HG03280 (cell line): ENCODE data around the gene HIPK4.
"Not testable (repeated sequence)": the region's sequence is repeated elsewhere in the genome, so short reads cannot be mapped to it uniquely, and the experiment has no call there.

Experiments used
- ATAC-seq: cut with Tn5 transposase; IDR thresholded peaks from one replicate; pipeline ENCODE4 v1.9.1; 2021; ENCODE audit warnings: mild to moderate bottlenecking, moderate library complexity; ENCODE audit not compliant: unreplicated experiment

Gene HIPK4

GRCh38 chr19:40394816-40395210, 4.8 kb upstream of the HIPK4 start:
- no peak for ATAC-seq

DNA sequence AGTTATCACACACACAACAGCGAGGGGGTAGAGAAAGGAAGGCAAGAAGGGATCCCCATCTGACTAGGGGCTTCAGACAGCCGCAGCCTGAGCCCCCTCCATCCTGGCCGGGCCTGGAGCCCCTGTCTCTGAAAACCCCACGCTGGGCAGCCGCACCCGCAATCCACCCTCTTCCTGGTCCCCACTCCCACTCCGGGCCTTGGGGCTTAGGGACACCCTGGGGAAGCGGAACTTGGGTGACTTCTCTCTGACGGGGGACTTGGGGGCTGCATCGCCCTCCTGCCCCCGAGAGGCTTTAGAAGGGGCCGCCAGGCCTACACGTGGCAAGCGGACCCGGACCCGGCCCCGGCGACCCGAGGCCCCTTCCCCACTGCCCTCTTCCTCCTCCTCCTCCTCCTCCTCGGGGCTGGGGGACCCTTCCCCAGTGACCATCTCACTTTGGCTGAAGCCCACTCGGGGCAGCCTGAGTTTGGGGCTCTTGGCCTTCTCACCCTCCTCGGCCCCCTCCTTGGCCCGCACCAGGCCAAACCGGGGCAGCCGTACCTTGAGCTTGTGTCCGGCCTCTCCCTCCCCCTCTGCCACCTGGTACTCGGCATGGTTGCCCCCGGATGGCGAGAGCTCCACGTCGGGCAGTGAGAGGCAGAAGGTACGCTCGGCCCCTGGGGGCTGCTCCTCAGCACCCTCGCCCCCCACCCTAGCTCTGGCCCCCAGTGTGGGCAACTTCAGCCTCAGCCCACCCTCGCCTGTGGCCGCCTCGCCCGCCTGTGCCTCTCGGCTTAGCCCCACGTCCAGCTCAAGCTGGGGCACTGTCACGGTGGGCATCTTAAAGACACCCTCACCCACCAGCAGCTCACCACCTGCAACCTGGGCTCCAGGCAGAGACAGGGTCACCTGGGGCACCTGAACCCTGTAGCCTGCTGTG, 4.2 kb upstream of the HIPK4 start:
- no peak for ATAC-seq

DNA sequence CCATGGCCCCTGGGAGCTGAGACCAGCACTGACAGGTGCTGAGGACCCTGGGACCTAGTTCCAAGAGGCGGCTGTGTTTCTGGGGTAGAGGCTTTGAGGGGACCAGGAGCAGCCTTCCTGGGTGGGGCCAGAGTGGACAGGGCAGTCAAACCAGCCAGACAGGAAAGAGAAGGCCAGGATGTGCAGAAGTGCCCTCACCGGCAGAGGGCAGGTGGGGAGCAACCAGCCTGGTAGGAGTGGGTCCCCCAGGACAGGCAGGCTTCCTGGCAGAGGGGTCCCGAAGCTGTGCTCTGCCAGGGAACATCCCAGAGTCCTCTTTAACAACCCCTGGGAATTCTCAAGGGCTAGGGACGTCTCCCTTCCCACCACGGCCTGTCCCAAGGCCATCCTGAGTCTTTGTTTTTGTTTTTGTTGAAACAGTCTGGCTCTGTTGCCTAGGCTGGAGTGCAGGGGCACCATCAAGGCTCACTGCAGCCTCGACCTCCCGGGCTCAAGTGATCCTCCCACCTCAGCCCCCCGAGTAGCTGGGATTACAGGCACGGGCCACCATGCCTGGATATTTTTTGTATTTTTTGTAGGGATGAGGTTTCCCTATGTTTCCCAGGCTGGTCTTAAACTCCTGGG, 3.0 kb upstream of the HIPK4 start:
- no peak for ATAC-seq

GRCh38 chr19:40392123-40392522, 2.1 kb upstream of the HIPK4 start:
- no peak for ATAC-seq

- ATAC-seq, result no peak
Measured at GRCh38 chr19:40389404-40390083, 437 bp downstream of the HIPK4 start.

- ATAC-seq, result no peak
Measured at GRCh38 chr19:40388481-40388880, 1.5 kb downstream of the HIPK4 start.

DNA sequence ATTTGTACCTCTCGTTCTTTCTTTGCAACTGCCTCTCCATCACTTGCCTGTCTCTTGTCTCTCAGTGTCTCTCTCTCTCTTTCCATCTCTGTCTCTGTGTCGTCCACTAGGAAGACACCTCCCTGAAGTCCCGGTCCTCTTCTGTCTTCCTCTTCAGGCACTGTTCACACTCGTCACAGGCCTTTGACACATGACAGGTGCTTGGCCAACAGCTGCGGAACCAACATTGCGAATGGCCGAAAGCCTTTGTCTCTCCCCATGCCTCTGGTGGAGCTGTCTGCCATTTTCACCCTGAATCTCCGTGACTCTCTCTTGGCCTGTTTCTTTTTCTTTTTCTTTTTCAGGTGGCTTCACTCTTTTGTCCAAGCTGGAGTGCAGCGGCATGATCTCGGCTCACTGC, 2.8 kb downstream of the HIPK4 start:
- ATAC-seq, result no peak

- no peak for ATAC-seq
Measured at GRCh38 chr19:40383668-40384248, 6.2 kb downstream of the HIPK4 start.

DNA sequence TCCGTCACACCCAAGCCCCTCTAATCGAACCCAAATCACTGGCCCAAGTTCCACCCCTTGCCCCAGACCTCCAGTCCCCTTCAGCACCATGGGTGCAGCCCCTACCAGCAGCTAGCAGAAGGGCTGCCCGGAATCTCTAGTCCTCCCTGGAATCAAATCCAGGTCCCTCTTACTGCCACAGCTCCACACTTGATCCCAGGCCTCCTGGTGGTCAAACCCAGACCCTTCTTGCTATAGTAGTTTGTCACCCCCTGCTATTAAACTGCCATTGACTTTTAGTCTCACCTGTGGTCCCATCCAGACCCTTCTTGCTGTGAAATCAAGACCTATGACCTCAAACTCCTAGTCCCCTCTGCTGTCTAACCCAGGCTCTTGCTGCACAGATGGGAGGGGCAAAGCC, 8.7 kb downstream of the HIPK4 start:
- no peak for ATAC-seq

- no peak for ATAC-seq
Measured at GRCh38 chr19:40380199-40381037, 9.6 kb downstream of the HIPK4 start.

DNA sequence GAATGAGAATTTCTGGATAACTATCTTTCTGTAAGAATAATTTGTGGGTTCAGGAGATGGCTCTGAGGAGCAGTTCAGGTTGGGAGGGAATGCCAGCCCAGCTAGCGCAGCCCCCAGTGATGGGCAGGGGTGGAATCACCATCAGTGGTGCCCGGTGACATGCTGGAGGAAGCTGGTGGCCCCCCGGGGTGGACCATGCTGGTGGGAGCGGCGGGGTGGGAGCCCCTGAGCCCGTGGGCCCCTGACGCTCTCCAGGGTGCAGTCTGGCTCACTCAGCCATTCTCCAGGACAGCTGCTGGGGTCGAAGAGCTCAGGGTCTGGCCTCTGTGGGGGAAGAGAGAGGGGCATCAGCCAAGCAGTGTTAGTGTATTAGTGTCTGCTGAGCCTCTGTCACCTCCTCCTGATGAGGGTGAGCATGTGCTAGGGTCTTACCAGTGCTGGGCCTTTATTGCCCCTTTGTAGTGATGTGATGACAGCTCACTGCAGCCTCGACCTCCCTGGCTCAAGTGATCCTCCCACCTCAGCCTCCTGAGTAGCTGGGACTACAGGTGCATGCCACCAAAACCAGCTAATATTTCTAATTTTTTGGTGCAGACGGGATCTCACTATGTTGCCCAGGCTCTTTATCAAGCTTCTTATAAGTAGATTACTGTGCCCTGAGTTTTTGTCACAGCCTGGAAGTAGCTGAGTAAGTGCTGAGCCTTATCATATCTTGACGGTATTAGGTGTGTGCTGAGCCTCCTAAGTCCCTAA, 10.4 kb downstream of the HIPK4 start:
- ATAC-seq, result no peak

GRCh38 chr19:40378509-40378908, 11.5 kb downstream of the HIPK4 start:
- no peak for ATAC-seq

DNA sequence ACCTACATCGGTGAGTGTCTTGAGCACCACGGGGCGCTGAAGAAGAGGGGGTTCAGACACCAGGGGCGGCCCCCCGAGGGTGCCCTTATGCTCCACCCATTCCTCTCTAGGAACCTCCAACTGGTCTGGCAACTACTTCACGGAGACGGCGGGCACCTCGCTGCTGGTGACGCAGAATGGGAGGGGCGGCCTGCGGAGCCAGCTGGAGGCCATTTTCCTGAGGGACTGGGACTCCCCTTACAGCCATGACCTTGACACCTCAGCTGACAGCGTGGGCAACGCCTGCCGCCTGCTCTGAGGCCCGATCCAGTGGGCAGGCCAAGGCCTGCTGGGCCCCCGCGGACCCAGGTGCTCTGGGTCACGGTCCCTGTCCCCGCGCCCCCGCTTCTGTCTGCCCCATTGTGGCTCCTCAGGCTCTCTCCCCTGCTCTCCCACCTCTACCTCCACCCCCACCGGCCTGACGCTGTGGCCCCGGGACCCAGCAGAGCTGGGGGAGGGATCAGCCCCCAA, 12.1 kb downstream of the HIPK4 start:
- no peak for ATAC-seq

GRCh38 chr19:40376286-40376862, 13.6 kb downstream of the HIPK4 start:
- no peak for ATAC-seq

- ATAC-seq, result no peak
Measured at GRCh38 chr19:40374084-40374483, 15.9 kb downstream of the HIPK4 start.

DNA sequence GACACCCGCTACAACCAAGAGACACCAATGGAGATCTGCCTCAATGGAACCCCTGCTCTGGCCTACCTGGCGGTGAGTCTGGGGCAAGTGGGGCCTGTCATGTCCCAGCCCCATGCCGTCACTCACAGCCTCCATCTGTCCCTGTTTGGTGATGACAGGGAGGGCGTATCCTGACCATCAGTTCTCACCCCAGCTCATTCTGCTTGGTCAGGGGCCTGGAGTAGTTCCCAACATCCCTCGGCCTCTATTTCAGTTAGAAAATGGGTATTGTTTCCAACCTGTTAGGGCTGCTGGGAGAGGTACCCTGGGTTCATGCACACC, 18.2 kb downstream of the HIPK4 start:
- no peak for ATAC-seq

GRCh38 chr19:40370997-40371801, 18.8 kb downstream of the HIPK4 start:
- ATAC-seq, result no peak

- ATAC-seq, result not testable (repeated sequence)
Measured at GRCh38 chr19:40370253-40370652, 19.7 kb downstream of the HIPK4 start.

- no peak for ATAC-seq
Measured at GRCh38 chr19:40369797-40370196, 20.2 kb downstream of the HIPK4 start.
